ENCODE data around the gene PTPRM.

- peak; percentile 31; the same call in 1 of the 2 replicates for TF ChIP-seq CTCF (conservative IDR thresholded peaks at IDR 0.05; ENCODE audit: low read depth, low read length)
- no peak for TF ChIP-seq EZH2phosphoT487 (IDR thresholded peaks at IDR 0.05; ENCODE audit: borderline replicate concordance, low read length)
Measured at GRCh38 chr18:7755753-7756475, 188.8 kb downstream of the PTPRM start.
